Measurements from ENCODE around the gene KRTAP5-5. TPM values are rescaled to one million over a fixed set of nuclear protein-coding genes. Genes with fewer than 3 reads are reported as not detected.

KRTAP5-5 gene
- total and polyA plus RNA-seq, 2 of the 8 experiments (the other 6 are each of a cell fraction or from before 2014, with no cell fraction given): 0.09 TPM; not detected in 1

- H4K8ac ChIP-seq (ENCODE audit: extremely low read depth, insufficient read depth, low read length): no peak overlapping the region; the same call in 1 of the 2 replicates
- H2AFZ ChIP-seq (ENCODE audit: low read length): no peak overlapping the region
- no peak overlapping the region for H2BK5ac ChIP-seq (ENCODE audit: low read depth, low read length)
- H2BK15ac ChIP-seq (ENCODE audit: low read length): no peak overlapping the region
- no peak overlapping the region for H3K23ac ChIP-seq (ENCODE audit: insufficient read length)
- no peaks in the 10 kb centered on the region for H3K79me2 ChIP-seq (ENCODE audit: control insufficient read depth in 1 of 2, insufficient read depth in 2 of 2, low read length in 2 of 2)
- no peak overlapping the region for H4K5ac ChIP-seq (ENCODE audit: insufficient read length, low read depth, low read length)
- H3K4me2 ChIP-seq (ENCODE audit: insufficient read depth in 1 of 2, low read depth in 2 of 2, low read length in 2 of 2): no peak overlapping the region
- no peak overlapping the region for H2BK20ac ChIP-seq (ENCODE audit: low read length)
- H3K79me1 ChIP-seq (ENCODE audit: low read depth, low read length): no peaks in the 10 kb centered on the region
- no peak overlapping the region for H2AK5ac ChIP-seq (ENCODE audit: low read depth, low read length)
- no peak overlapping the region for H3K4me3 ChIP-seq (ENCODE audit: extremely low read depth in 1 of 4, insufficient read depth in 2 of 4, low read depth in 3 of 4, low read length in 4 of 4)
- no peaks in the 10 kb centered on the region for H3K23me2 ChIP-seq (ENCODE audit: low read depth, low read length)
- H3K56ac ChIP-seq (replicated peaks; ENCODE audit: insufficient read length, low read depth, low read length): no peak overlapping the region
- DNase-seq (ENCODE audit: low read depth in 1 of 2, low spot score in 2 of 2): no peak
- H3K9me3 ChIP-seq (ENCODE audit: insufficient read depth in 2 of 2, low read depth in 1 of 2, low read length in 1 of 2): no peaks in the 10 kb centered on the region
- no peaks in the 10 kb centered on the region for H3K36me3 ChIP-seq (ENCODE audit: control insufficient read depth in 2 of 4, insufficient read depth in 4 of 4, low read length in 3 of 4)
- no peak overlapping the region for H3K27ac ChIP-seq (ENCODE audit: low read depth, low read length)
- H3K4me1 ChIP-seq (replicated peaks in 1 of 4; ENCODE audit: control insufficient read depth in 3 of 4, insufficient read depth in 4 of 4, low read length in 3 of 4): peaks cover 0 to 4% (median 1%) of the 10 kb centered on the region in 4 experiments; a peak in 5 of 7 replicates
- H3K9ac ChIP-seq (replicated peaks in 1 of 4; ENCODE audit: extremely low read depth in 1 of 4, low read depth in 3 of 4, low read length in 3 of 4): no peak overlapping the region
- peaks cover 0 to 16% (median 3%) of the 10 kb centered on the region in 4 experiments; a peak in 5 of 7 replicates for H3K27me3 ChIP-seq (replicated peaks in 1 of 4; ENCODE audit: control insufficient read depth in 3 of 4, extremely low read depth in 1 of 4, insufficient read depth in 3 of 4, low read length in 3 of 4)
- WGBS, 2 experiments (ENCODE audit: extremely low coverage in 1 of 2, insufficient coverage in 1 of 2, insufficient read length in 1 of 2, insufficient replicate concordance in 2 of 2, low coverage in 1 of 2, low lambda C conversion rate in 2 of 2, missing lambda C conversion rate in 1 of 2): 91% methylated on average over 12 of the region's 13 CpGs; no CpG with 5 or more reads in 1 of the 2 experiments
- ChIA-PET POLR2A (ENCODE audit: partially characterized antibody) (no interaction called here), CTCF (ENCODE audit: partially characterized antibody) (interaction anchor here (0.8 to 6.5 kb wide), 3 partner anchors 14 to 79 kb away, joined by 3 to 47 read pairs (median 41); partner anchors contain the start of gene KRTAP5-2)
- H3K18ac ChIP-seq (ENCODE audit: extremely low read depth, low read length): no peak overlapping the region
- H4K20me1 ChIP-seq (replicated peaks in 1 of 2; ENCODE audit: control insufficient read depth in 1 of 2, insufficient read depth in 2 of 2, low read length in 2 of 2): no peaks in the 10 kb centered on the region
- H4K91ac ChIP-seq (replicated peaks; ENCODE audit: insufficient read length, low read length): no peak overlapping the region
- no peak overlapping the region for H3K14ac ChIP-seq (ENCODE audit: insufficient read length)
- no peak overlapping the region for H2BK120ac ChIP-seq (replicated peaks; ENCODE audit: low read depth, low read length)
- no peak overlapping the region for H3K4ac ChIP-seq (replicated peaks; ENCODE audit: insufficient read length, low read depth, low read length)
- H2BK12ac ChIP-seq (ENCODE audit: low read depth, low read length): no peak overlapping the region
- no peak for FAIRE-seq
- no peak for TF ChIP-seq ATF3 (IDR thresholded peaks at IDR 0.05; ENCODE audit: insufficient read depth, low read depth, low read length)
- no peak for TF ChIP-seq ZNF274 (IDR thresholded peaks at IDR 0.05; ENCODE audit: borderline replicate concordance, extremely low read depth, low read length)
- TF ChIP-seq SIX5 (IDR thresholded peaks at IDR 0.05; ENCODE audit: low read depth, low read length): no peak
- no peak for TF ChIP-seq USF2 (IDR thresholded peaks at IDR 0.05; ENCODE audit: low read length)
- no peak for TF ChIP-seq BCL11A (IDR thresholded peaks at IDR 0.05; ENCODE audit: low read depth in 2 of 2, low read length in 2 of 2)
- TF ChIP-seq E2F6 (IDR thresholded peaks at IDR 0.05): no peak
- no peak for TF ChIP-seq PHF8 (conservative IDR thresholded peaks at IDR 0.05; ENCODE audit: low read depth, low read length)
- no peak for TF ChIP-seq EZH2 (IDR thresholded peaks at IDR 0.05; ENCODE audit: low read depth, low read length, severe bottlenecking)
- TF ChIP-seq SAP30 (IDR thresholded peaks at IDR 0.05; ENCODE audit: insufficient read depth, insufficient replicate concordance, low read length): no peak
- no peak for TF ChIP-seq FOSL1 (IDR thresholded peaks at IDR 0.05; ENCODE audit: insufficient read depth, low read depth, low read length)
- no peak for TF ChIP-seq CBX8 (IDR thresholded peaks at IDR 0.05; ENCODE audit: borderline replicate concordance, low read depth, low read length)
These were observed 4.0 kb upstream of the KRTAP5-5 start for GRCh38 chr11:1625541-1625940.
